CD14-positive monocyte (primary cell): Measurements from ENCODE around the gene SPTBN1. TPM values are rescaled to one million over a fixed set of nuclear protein-coding genes. Genes with fewer than 3 reads are reported as not detected.

Source experiments
- DNase-seq, 3 donors: peaks; one replicate each; pipeline ENCODE4 v3.0.0-alpha.2; 2011 to 2022
- H2AFZ ChIP-seq: 2 replicates; pipeline ENCODE4 v1.6.0; 2012; ENCODE audit warnings: mild to moderate bottlenecking, low read depth, low read length, inconsistent platforms; ENCODE audit not compliant: insufficient read depth, poor library complexity, severe bottlenecking
- H3K27ac ChIP-seq, 2 donors: 1 replicate in 1 of 2; 2 replicates in 1 of 2; pipeline ENCODE4 v1.5.1; 2012 to 2013; ENCODE audit warnings: low read length in 2 of 2, control low read depth in 1 of 2, inconsistent platforms in 1 of 2, low read depth in 1 of 2, mild to moderate bottlenecking in 1 of 2
- H3K27me3 ChIP-seq, 2 donors: one replicate each; pipeline versions ENCODE4 v1.6.0 to v1.6.1; 2011 to 2013; ENCODE audit warnings: low read length in 2 of 2; ENCODE audit not compliant: control insufficient read depth in 2 of 2, insufficient read depth in 2 of 2
- H3K36me3 ChIP-seq, 2 donors: replicated peaks in 1 of 2; 1 replicate in 1 of 2; 2 replicates in 1 of 2; pipeline versions ENCODE4 v1.5.1 to v1.6.1; 2012 to 2013; ENCODE audit warnings: low read length in 2 of 2, control low read depth in 1 of 2, inconsistent platforms in 1 of 2, mild to moderate bottlenecking in 1 of 2; ENCODE audit not compliant: insufficient read depth in 2 of 2, control insufficient read depth in 1 of 2
- H3K4me1 ChIP-seq, 2 donors: 1 replicate in 1 of 2; 2 replicates in 1 of 2; pipeline versions ENCODE4 v1.5.1 to v1.6.1; 2012 to 2013; ENCODE audit warnings: low read length in 2 of 2, control low read depth in 1 of 2, inconsistent platforms in 1 of 2, mild to moderate bottlenecking in 1 of 2, moderate library complexity in 1 of 2; ENCODE audit not compliant: insufficient read depth in 2 of 2, control insufficient read depth in 1 of 2
- H3K4me2 ChIP-seq: replicated peaks from 2 replicates; pipeline ENCODE3; 2012; ENCODE audit warnings: low read length, moderate library complexity, mild to moderate bottlenecking; ENCODE audit not compliant: poor library complexity, severe bottlenecking; ENCODE audit errors: extremely low read depth
- H3K4me3 ChIP-seq, 3 experiments: fragments of 200-600 bp in 1 of 3; sonication (generic) in 1 of 3; replicated peaks in 1 of 3; 1 replicate in 2 of 3; 2 replicates in 1 of 3; pipeline ENCODE4 v1.5.1; 2011 to 2013; ENCODE audit warnings: low read length in 3 of 3, mild to moderate bottlenecking in 3 of 3, control low read depth in 2 of 3, low read depth in 2 of 3, inconsistent platforms in 1 of 3, moderate library complexity in 1 of 3
- H3K79me2 ChIP-seq: 2 replicates; pipeline ENCODE4 v1.6.0; 2012; ENCODE audit warnings: mild to moderate bottlenecking, control low read depth, inconsistent platforms, low read length, moderate library complexity; ENCODE audit not compliant: insufficient read depth
- H3K9ac ChIP-seq: 2 replicates; pipeline ENCODE4 v1.6.0; 2017; ENCODE audit warnings: low read length, mild to moderate bottlenecking; ENCODE audit not compliant: insufficient read depth, poor library complexity, severe bottlenecking
- H3K9me3 ChIP-seq, 2 donors: replicated peaks in 1 of 2; 1 replicate in 1 of 2; 2 replicates in 1 of 2; pipeline versions ENCODE4 v1.5.1 to v1.6.1; 2012 to 2013; ENCODE audit warnings: low read length in 2 of 2, control low read depth in 1 of 2; ENCODE audit not compliant: control insufficient read depth in 1 of 2, insufficient read depth in 1 of 2
- H4K20me1 ChIP-seq: 2 replicates; pipeline ENCODE4 v1.6.0; 2012; ENCODE audit warnings: mild to moderate bottlenecking, low read length, control low read depth, moderate library complexity; ENCODE audit not compliant: insufficient read depth
- H3K27ac Mint-ChIP-seq, 7 donors: one replicate each; pipeline ENCODE4 v1.8.0; 2020; ENCODE audit warnings: mild to moderate bottlenecking in 7 of 7, mixed read lengths in 7 of 7, moderate library complexity in 6 of 7, inconsistent platforms in 2 of 7
- H3K27me3 Mint-ChIP-seq, 3 donors: one replicate each; pipeline ENCODE4 v1.8.0; 2021 to 2022; ENCODE audit warnings: low read depth in 3 of 3, mild to moderate bottlenecking in 3 of 3, mixed read lengths in 3 of 3, moderate library complexity in 3 of 3, inconsistent platforms in 1 of 3
- H3K36me3 Mint-ChIP-seq, 2 donors: one replicate each; pipeline ENCODE4 v1.8.0; 2020; ENCODE audit warnings: mixed read lengths in 2 of 2, inconsistent platforms in 1 of 2, mild to moderate bottlenecking in 1 of 2
- H3K4me1 Mint-ChIP-seq: one replicate; pipeline ENCODE4 v1.8.0; 2020; ENCODE audit warnings: mild to moderate bottlenecking, mixed read lengths
- H3K4me3 Mint-ChIP-seq, 2 donors: one replicate each; pipeline ENCODE4 v1.8.0; 2020; ENCODE audit warnings: mild to moderate bottlenecking in 2 of 2, mixed read lengths in 2 of 2, moderate library complexity in 1 of 2
- H3K9me3 Mint-ChIP-seq, 7 donors: one replicate each; pipeline ENCODE4 v1.8.0; 2020 to 2022; ENCODE audit warnings: mixed read lengths in 7 of 7, mild to moderate bottlenecking in 6 of 7, moderate library complexity in 6 of 7, inconsistent platforms in 2 of 7
- CTCF ChIP-seq: fragments of 200-600 bp; IDR thresholded peaks from one replicate; pipeline ENCODE4 v1.8.0; 2022; ENCODE audit warnings: antibody characterized with exemption, mild to moderate bottlenecking
- WGBS: methylation state at CpG from one replicate; pipeline ENCODE4 v1.1.5; 2013; ENCODE audit warnings: missing lambda C conversion rate; ENCODE audit not compliant: insufficient coverage; 5-methylcytosine and 5-hydroxymethylcytosine counted together
- intact Hi-C, 2 donors: fragments of 100-400 bp; cut with micrococcal nuclease; formaldehyde crosslinking; loops; one replicate each; pipeline versions ENCODE4 v1.15.0 to v1.15.1; 2023
- polyA plus RNA-seq, 3 donors: library from polyadenylated mRNA; depleted of rRNA in 1 of 3; unstranded in 2 of 3; stranded (reverse) in 1 of 3; fragments of 300-500 nt in 2 of 3; fragments of >200 nt in 1 of 3; fragmentation: Illumina TruSeq in 2 of 3; gene quantifications; 1 replicate in 2 of 3; 2 replicates in 1 of 3; pipeline ENCODE4 v1.2.3, GENCODE V29; 2012 to 2021

Gene SPTBN1
- polyA plus RNA-seq, 3 donors, result 0.79 to 2.8 (median 1.7) TPM

- H4K20me1 ChIP-seq, result no peaks in the 10 kb centered on the region
Measured at GRCh38 chr2:54609241-54609640, 153.1 kb downstream of the SPTBN1 start.

GRCh38 chr2:54609647-54610046 is 153.5 kb downstream of the SPTBN1 start:
- Histone ChIP-seq H3K27me3 (no peaks in the 10 kb centered on the region), H3K27ac (no peak overlapping the region), H3K9me3 (no peaks in the 10 kb centered on the region), H3K4me3 (no peak overlapping the region), H3K4me1 (peaks cover 8 to 9% of the 10 kb centered on the region in 2 donors), H3K9ac (no peak overlapping the region), H3K36me3 (peaks cover 5 to 28% of the 10 kb centered on the region in 2 donors), H3K4me2 (no peak overlapping the region), H3K79me2 (peaks cover 74% of the 10 kb centered on the region), H4K20me1 (no peaks in the 10 kb centered on the region), H2AFZ (no peak overlapping the region)
- H3K27ac Mint-ChIP-seq, result no peak overlapping the region
- intact Hi-C loops, result no loop called here
- peaks cover 0 to 3% (median 0%) of the 10 kb centered on the region in 3 donors for H3K27me3 Mint-ChIP-seq
- peaks cover 14% of the 10 kb centered on the region for H3K4me1 Mint-ChIP-seq
- TF ChIP-seq CTCF, result no peak
- WGBS, result 100% methylated on average over 2 of the region's 3 CpGs
- no peak overlapping the region for H3K4me3 Mint-ChIP-seq
- peaks cover 25 to 32% of the 10 kb centered on the region in 2 donors for H3K36me3 Mint-ChIP-seq
- DNase-seq, result no peak
- H3K9me3 Mint-ChIP-seq, result no peaks in the 10 kb centered on the region

More at GRCh38 chr2:54609241-54609640, 153.1 kb downstream of the SPTBN1 start:
- Histone ChIP-seq H3K4me3 (no peak overlapping the region), H3K9ac (no peak overlapping the region), H3K9me3 (no peaks in the 10 kb centered on the region), H3K36me3 (peaks cover 5 to 27% of the 10 kb centered on the region in 2 donors), H3K27me3 (no peaks in the 10 kb centered on the region), H3K4me1 (peaks cover 12 to 13% of the 10 kb centered on the region in 2 donors), H2AFZ (no peak overlapping the region), H3K79me2 (peaks cover 74% of the 10 kb centered on the region), H3K27ac (no peak overlapping the region), H3K4me2 (no peak overlapping the region)
- no peak for TF ChIP-seq CTCF
- WGBS, result 100% methylated on average over 1 of the region's 5 CpGs
- Mint-ChIP-seq H3K9me3 (no peaks in the 10 kb centered on the region), H3K4me1 (peaks cover 18% of the 10 kb centered on the region), H3K27me3 (peaks cover 0 to 3% (median 0%) of the 10 kb centered on the region in 3 donors), H3K4me3 (no peak overlapping the region), H3K36me3 (peaks cover 21 to 32% of the 10 kb centered on the region in 2 donors), H3K27ac (no peak overlapping the region)
- intact Hi-C loops, result no loop called here
- DNase-seq, result no peak
